GF-D8 (cell line): ENCODE data around the gene ANKZF1.
A peak's percentile ranks its signal among the peaks of the same experiment; 100 is the strongest.
"Not testable (repeated sequence)": the region's sequence is repeated elsewhere in the genome, so short reads cannot be mapped to it uniquely, and the experiment has no call there.

Experiments used
- DNase-seq: peaks from one replicate; lab custom pipeline; 2025; lab: John Stamatoyannopoulos, UW

Gene ANKZF1

DNA sequence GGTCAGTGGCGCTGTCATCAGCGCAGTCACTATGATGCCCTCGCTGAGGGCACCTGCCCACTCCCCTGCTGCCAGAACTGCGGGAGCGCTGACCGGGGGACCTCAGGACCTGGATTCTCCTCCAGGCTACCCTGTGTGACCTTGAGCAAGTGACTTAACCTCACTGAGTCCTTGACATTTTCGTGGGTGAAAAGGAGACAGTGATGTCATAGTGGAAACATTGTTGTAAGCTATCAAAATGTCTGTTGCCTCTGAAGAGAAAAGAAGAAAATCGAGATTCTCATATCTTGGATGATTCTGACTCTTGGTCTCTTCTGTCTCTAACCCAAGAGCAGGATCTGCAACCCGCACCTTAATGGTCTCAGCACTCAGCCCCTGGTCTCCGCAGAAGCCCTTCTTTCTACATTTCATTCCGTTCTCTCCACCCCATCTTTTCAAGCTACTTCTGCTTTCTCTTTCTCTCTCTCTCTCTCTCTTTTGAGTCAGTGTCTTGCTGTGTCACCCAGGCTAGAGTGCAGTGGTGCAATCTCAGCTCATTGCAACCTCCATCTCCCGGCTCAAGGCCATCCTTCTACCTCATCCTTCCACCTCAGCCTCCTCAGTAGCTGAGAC lies 25.1 kb downstream of the ANKZF1 start:
- peak; percentile 75 for DNase-seq

- DNase-seq: not testable (repeated sequence)
These were observed 29.3 kb downstream of the ANKZF1 start for GRCh38 chr2:219258942-219259341.

- DNase-seq: no peak
These were observed 31.6 kb downstream of the ANKZF1 start for GRCh38 chr2:219261024-219261855.

- DNase-seq: no peak
These were observed 36.6 kb downstream of the ANKZF1 start for GRCh38 chr2:219266232-219266631.

DNA sequence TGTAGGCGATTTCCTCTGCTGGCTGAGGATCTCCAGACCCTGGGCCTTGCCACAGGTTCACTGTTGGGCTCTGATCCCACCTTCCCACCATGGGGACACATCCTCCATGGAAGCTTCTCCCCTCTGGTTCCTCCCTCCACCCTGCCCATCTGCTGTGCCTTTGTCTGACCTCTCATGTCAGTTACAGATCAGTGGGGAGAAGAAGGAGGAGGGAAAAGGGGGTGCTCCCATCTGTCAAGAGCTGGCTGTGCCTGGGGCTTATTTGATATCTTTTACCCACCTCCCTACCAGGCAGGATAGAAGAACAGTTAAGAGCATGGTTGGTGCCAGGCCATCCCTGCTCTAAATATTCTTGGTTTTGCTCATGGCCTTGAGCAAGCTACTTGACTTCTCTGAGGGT lies 37.3 kb downstream of the ANKZF1 start:
- DNase-seq: no peak

DNA sequence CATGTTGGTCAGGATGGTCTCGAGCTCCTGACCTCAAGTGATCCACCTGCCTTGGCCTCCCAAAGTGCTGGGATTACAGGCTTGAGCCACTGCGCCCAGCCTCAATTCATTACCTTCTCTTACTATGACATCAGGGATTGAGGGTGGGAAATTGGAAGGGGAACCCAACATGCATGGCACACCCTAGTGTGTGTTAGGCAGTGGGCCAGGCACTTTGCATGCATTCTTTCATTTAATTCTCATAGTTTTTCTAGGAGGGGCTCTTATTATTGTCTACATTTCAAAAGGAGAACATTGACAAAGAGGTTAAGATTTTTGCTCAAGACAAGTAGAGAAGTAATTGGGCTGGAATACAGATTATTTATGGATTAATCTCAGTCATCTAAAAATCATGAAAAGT lies 38.7 kb downstream of the ANKZF1 start:
- DNase-seq: no peak

GRCh38 chr2:219269362-219270054 lies 39.9 kb downstream of the ANKZF1 start:
- DNase-seq: no peak

- DNase-seq: no peak
These were observed 40.4 kb downstream of the ANKZF1 start for GRCh38 chr2:219270055-219270372.

DNA sequence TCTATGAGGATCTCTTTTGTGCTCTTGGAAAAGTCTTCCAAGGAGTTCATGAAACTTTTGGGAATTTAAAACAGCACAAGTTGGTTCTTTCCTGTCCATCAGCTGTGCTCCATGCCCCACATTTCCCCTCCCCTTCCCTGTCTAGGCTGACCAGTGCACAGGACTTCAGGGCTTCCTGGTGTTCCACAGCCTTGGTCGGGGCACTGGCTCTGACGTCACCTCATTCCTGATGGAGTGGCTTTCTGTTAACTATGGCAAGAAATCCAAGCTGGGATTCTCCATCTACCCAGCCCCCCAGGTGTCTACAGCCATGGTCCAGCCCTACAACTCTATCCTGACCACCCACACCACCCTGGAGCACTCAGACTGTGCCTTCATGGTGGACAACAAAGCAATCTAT lies 41.4 kb downstream of the ANKZF1 start:
- DNase-seq: no peak

GRCh38 chr2:219272356-219272755 lies 42.8 kb downstream of the ANKZF1 start:
- no peak for DNase-seq

- DNase-seq: no peak
These were observed 43.4 kb downstream of the ANKZF1 start for GRCh38 chr2:219272995-219273394.

- DNase-seq: no peak
These were observed 44.3 kb downstream of the ANKZF1 start for GRCh38 chr2:219273937-219274336.

- no peak for DNase-seq
These were observed 44.8 kb downstream of the ANKZF1 start for GRCh38 chr2:219274361-219274921.

GRCh38 chr2:219277703-219278654 lies 48.4 kb downstream of the ANKZF1 start:
- no peak for DNase-seq

GRCh38 chr2:219278655-219279150 lies 49.1 kb downstream of the ANKZF1 start:
- DNase-seq: no peak

- DNase-seq: peak; percentile 90
These were observed 49.7 kb downstream of the ANKZF1 start, which contains the start of gene DNAJB2 for GRCh38 chr2:219279151-219279915. Gene DNAJB2 (plus strand): TSS chr2:219279366. CDS start chr2:219279834, 468 bp downstream.

DNA sequence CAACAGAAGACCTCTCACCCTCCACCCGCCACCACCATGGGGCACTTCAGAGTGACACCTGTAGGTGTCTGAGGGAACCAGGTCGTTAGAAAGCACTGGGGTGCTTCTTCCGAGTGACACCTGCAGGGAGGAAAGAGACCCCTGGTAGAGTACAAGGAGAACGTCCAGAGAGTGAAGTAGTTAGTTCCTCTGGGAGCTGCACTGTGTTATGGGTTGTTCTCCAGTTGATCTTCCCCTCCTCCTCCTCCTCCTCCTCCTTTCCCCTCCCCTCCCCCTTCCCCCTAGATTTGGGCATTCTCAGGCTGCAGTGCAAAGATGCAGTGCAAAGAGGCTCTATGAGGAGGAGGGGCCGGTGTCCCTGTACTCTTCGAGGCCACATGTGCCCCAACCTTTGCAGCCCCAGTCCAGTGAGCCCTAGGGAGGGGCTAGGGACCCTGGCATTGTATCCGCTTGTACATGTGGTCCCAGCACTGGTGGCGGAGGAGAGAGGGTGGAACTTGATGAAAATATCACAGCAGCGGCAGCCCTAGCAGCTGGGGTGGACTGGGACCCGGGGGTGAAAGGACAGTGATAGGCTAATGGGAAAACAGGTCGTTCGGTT lies 50.4 kb downstream of the ANKZF1 start:
- no peak for DNase-seq

- no peak for DNase-seq
These were observed 51.0 kb downstream of the ANKZF1 start for GRCh38 chr2:219280651-219281050.

DNA sequence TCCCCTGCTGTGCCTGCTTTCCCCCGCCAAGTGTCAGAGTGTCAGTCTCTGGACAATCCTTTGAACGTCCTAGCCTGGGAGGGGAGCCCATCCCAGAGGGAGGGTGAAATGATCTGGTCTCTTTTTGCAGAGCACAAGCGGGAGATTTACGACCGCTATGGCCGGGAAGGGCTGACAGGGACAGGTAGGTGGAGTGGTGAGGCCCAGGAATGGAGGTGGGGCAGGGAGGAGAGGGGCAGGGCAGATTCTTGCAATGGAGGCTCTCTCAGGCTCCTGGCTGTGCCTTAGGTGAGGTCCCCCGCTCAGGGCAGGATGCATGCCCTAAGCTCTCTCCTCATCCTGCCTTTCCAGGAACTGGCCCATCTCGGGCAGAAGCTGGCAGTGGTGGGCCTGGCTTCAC lies 52.0 kb downstream of the ANKZF1 start:
- no peak for DNase-seq

- no peak for DNase-seq
These were observed 52.8 kb downstream of the ANKZF1 start for GRCh38 chr2:219282375-219282774.
